ENCODE results near the gene FGL2.
"Not testable (repeated sequence)": the region's sequence is repeated elsewhere in the genome, so short reads cannot be mapped to it uniquely, and the experiment has no call there.

GRCh38 chr7:77177321-77177904, 22.2 kb downstream of the FGL2 start:
- TF ChIP-seq, protein P1, sequence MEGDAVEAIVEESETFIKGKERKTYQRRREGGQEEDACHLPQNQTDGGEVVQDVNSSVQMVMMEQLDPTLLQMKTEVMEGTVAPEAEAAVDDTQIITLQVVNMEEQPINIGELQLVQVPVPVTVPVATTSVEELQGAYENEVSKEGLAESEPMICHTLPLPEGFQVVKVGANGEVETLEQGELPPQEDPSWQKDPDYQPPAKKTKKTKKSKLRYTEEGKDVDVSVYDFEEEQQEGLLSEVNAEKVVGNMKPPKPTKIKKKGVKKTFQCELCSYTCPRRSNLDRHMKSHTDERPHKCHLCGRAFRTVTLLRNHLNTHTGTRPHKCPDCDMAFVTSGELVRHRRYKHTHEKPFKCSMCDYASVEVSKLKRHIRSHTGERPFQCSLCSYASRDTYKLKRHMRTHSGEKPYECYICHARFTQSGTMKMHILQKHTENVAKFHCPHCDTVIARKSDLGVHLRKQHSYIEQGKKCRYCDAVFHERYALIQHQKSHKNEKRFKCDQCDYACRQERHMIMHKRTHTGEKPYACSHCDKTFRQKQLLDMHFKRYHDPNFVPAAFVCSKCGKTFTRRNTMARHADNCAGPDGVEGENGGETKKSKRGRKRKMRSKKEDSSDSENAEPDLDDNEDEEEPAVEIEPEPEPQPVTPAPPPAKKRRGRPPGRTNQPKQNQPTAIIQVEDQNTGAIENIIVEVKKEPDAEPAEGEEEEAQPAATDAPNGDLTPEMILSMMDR (conservative IDR thresholded peaks at IDR 0.05; ENCODE audit: low read depth, low read length), result not testable (repeated sequence)
- not testable (repeated sequence) for TF ChIP-seq EZH2 (IDR thresholded peaks at IDR 0.05; ENCODE audit: low read length, unreplicated experiment); EZH2phosphoT487 (IDR thresholded peaks at IDR 0.05; ENCODE audit: borderline replicate concordance, low read length)
